Measurements from ENCODE around the gene PRKG1. TPM values are rescaled to one million over a fixed set of nuclear protein-coding genes. Genes with fewer than 3 reads are reported as not detected.

PRKG1 gene
- total RNA-seq, 8 experiments from 2014 or later, result 5.6 to 40.7 (median 6.6) TPM

GRCh38 chr10:52135101-52135500, 1060.8 kb downstream of the PRKG1 start:
- ATAC-seq (replicated peaks in 6 of 8), result no peak
- in situ Hi-C loops (cut with MboI; ENCODE audit: low pct_unique_long_range_greater_than_20kb in 2 of 9, low sequenced_read_pairs in 9 of 9, unreplicated experiment in 9 of 9), result no loop called here
- WGBS, 10 experiments, result 4 to 92% (median 54%) methylated on average over 1 to 2 of the region's 2 CpGs
- Histone ChIP-seq H3K4me3 (no peak overlapping the region), H3K4me1 (replicated peaks in 1 of 2) (peaks cover 0 to 5% of the 10 kb centered on the region in 2 donors), H3K27ac (no peak overlapping the region)

GRCh38 chr10:52136921-52137320, 1062.6 kb downstream of the PRKG1 start:
- in situ Hi-C loops (cut with MboI; ENCODE audit: low pct_unique_long_range_greater_than_20kb in 2 of 9, low sequenced_read_pairs in 9 of 9, unreplicated experiment in 9 of 9), result no loop called here
- Histone ChIP-seq H3K27ac (no peak overlapping the region), H3K4me3 (no peak overlapping the region), H3K4me1 (replicated peaks in 1 of 2) (peaks cover 0 to 5% of the 10 kb centered on the region in 2 donors)
- ATAC-seq (replicated peaks in 6 of 8), result peak in 4 of 8 experiments; percentile 18 to 59 (median 53)
- 24 to 86% (median 56%) methylated on average over 1 to 2 of the region's 2 CpGs; no CpG with 5 or more reads in 2 of the 10 experiments for WGBS, 10 experiments

- no peaks in the 10 kb centered on the region for H3K4me1 ChIP-seq (replicated peaks in 1 of 2)
- no peak overlapping the region for H3K27ac ChIP-seq
- ATAC-seq (replicated peaks in 6 of 8), result no peak
- 67 to 86% methylated on average over 1 of the region's 1 CpG; no CpG with 5 or more reads in 8 of the 10 experiments for WGBS, 10 experiments
- H3K4me3 ChIP-seq, result no peak overlapping the region
- in situ Hi-C loops (cut with MboI; ENCODE audit: low pct_unique_long_range_greater_than_20kb in 2 of 9, low sequenced_read_pairs in 9 of 9, unreplicated experiment in 9 of 9), result no loop called here
Observed at GRCh38 chr10:52143338-52143737, 1069.1 kb downstream of the PRKG1 start.

- WGBS, 10 experiments, result 0 to 60% (median 0%) methylated on average over 1 of the region's 1 CpG; no CpG with 5 or more reads in 3 of the 10 experiments
- in situ Hi-C loops (cut with MboI; ENCODE audit: low pct_unique_long_range_greater_than_20kb in 2 of 9, low sequenced_read_pairs in 9 of 9, unreplicated experiment in 9 of 9), result no loop called here
- ATAC-seq (replicated peaks in 6 of 8), result peak in 3 of 8 experiments; percentile 20 to 69 (median 32)
- H3K4me1 ChIP-seq (replicated peaks in 1 of 2), result no peaks in the 10 kb centered on the region
- no peak overlapping the region for H3K4me3 ChIP-seq
- H3K27ac ChIP-seq, result no peak overlapping the region
Observed at GRCh38 chr10:52145636-52146035, 1071.3 kb downstream of the PRKG1 start.

DNA sequence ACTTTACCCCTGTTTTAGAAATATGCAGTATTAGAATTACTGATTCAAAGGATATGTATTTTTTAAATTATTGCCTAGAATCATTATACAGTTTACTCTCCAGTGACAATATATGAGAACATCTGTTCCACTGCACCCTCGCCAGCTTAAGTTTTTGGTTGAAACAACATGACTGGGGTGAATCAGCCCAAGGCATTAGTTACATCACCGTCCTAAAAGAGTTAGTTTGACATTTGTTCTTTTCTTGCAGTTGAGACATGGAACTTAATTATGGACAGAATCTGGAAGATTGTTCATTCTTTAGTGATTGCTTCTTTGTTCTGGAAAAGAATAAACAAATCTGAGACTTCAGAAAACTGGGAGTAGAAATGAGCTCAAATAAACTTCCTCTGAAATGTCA, 1072.5 kb downstream of the PRKG1 start:
- ATAC-seq (replicated peaks in 6 of 8), result no peak
- Histone ChIP-seq H3K4me1 (replicated peaks in 1 of 2) (no peaks in the 10 kb centered on the region), H3K27ac (no peak overlapping the region), H3K4me3 (no peak overlapping the region)
- WGBS, 10 experiments, result 10 to 88% (median 60%) methylated on average over 1 to 2 of the region's 2 CpGs; no CpG with 5 or more reads in 1 of the 10 experiments
- in situ Hi-C loops (cut with MboI; ENCODE audit: low pct_unique_long_range_greater_than_20kb in 2 of 9, low sequenced_read_pairs in 9 of 9, unreplicated experiment in 9 of 9), result no loop called here

GRCh38 chr10:52170776-52171175, 1096.5 kb downstream of the PRKG1 start:
- in situ Hi-C loops (cut with MboI; ENCODE audit: low pct_unique_long_range_greater_than_20kb in 2 of 9, low sequenced_read_pairs in 9 of 9, unreplicated experiment in 9 of 9), result no loop called here
- Histone ChIP-seq H3K4me1 (replicated peaks in 1 of 2) (no peaks in the 10 kb centered on the region), H3K27ac (no peak overlapping the region), H3K4me3 (no peak overlapping the region)
- 54 to 76% (median 71%) methylated on average over 2 to 4 of the region's 4 CpGs; no CpG with 5 or more reads in 7 of the 10 experiments for WGBS, 10 experiments
- ATAC-seq (replicated peaks in 6 of 8), result peak in 2 of 8 experiments; percentile 17 to 37

DNA sequence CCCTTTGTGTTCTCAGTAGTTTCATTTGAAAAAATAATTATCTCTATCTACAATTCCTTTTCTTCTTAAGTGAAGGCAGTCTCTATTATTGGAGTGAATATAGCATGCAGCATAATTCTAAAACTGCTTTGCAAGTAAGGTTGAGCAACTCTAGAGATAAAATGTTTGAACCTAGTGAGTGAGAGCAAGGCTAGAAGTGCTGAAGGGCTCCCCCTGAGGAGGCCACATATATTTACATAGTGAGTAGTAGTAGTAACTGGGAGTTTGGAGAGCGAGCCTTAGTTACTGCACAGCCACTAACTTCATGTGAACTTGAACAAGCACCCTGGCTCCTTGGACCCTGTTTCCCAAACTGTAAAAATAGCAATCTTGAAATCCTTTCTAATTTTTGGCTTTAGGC, 1098.3 kb downstream of the PRKG1 start:
- in situ Hi-C loops (cut with MboI; ENCODE audit: low pct_unique_long_range_greater_than_20kb in 2 of 9, low sequenced_read_pairs in 9 of 9, unreplicated experiment in 9 of 9), result no loop called here
- 50 to 100% (median 88%) methylated on average over 1 of the region's 1 CpG; no CpG with 5 or more reads in 3 of the 10 experiments for WGBS, 10 experiments
- peak in 2 of 8 experiments; percentile 50 to 52 for ATAC-seq (replicated peaks in 6 of 8)

DNA sequence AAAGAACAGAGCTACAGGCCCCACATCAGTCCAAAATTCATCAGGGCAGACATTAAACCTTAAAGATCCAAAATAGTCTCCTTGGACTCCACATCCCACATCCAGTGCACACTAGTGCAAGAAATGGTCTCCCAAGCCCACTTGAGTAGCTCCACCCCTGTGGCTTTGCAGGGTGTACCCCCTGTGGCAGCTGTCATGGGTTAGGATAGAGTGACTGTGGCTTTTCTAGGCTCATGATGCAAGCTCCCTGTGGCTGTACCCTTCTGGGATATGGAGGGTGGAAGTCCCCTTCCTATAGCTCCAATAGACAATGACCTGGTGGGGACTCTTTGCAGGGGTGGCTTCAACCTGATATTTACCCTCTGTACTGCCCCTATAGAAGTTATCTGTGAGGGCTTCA, 1111.0 kb downstream of the PRKG1 start:
- Histone ChIP-seq H3K27ac (no peak overlapping the region), H3K4me3 (no peak overlapping the region), H3K4me1 (replicated peaks in 1 of 2) (no peaks in the 10 kb centered on the region)
- in situ Hi-C loops (cut with MboI; ENCODE audit: low pct_unique_long_range_greater_than_20kb in 2 of 9, low sequenced_read_pairs in 9 of 9, unreplicated experiment in 9 of 9), result no loop called here
- no peak for ATAC-seq (replicated peaks in 6 of 8)

More for the DNA sequence above, 1098.3 kb downstream of the PRKG1 start:
- no peak overlapping the region for H3K27ac ChIP-seq
- no peak overlapping the region for H3K4me3 ChIP-seq
- no peaks in the 10 kb centered on the region for H3K4me1 ChIP-seq (replicated peaks in 1 of 2)

DNA sequence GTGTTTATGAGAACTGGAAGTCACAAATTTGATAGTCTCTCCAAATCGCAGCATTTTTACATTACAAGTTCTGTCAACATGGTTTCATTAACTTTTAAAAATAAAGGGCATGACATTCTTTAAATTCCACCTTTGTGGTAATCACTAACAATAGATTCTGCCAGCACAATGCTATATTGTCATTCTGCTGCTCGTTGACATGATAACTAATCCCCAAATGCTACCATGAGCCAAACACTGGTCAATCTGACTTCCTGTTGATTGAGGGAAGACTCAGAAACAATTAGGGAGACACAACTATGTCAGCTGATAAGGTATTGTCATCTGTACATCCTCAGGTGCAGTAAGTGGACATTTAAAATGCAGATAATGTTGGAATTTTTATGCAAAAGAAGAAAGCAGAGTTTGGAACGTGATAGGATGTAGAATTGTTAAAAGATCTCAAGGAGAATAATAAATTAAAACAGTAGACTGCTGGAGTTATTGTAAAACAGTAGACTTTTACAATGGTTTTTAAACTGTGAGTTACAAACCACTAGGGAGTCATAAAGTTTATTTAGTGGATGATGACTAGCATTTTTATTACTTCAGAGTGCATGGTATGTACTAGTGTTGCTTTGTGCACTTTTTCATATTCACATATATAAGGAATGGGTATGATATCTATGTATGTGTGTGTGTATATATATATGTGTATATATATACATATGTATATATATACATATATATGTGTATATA, 1113.4 kb downstream of the PRKG1 start:
- ATAC-seq (replicated peaks in 6 of 8), result no peak
- H3K4me3 ChIP-seq, result no peak overlapping the region
- no peaks in the 10 kb centered on the region for H3K4me1 ChIP-seq (replicated peaks in 1 of 2)
- in situ Hi-C loops (cut with MboI; ENCODE audit: low pct_unique_long_range_greater_than_20kb in 2 of 9, low sequenced_read_pairs in 9 of 9, unreplicated experiment in 9 of 9), result no loop called here
- no peak overlapping the region for H3K27ac ChIP-seq
- WGBS, 10 experiments, result 10 to 63% (median 54%) methylated on average over 1 to 3 of the region's 3 CpGs

- in situ Hi-C loops (cut with MboI; ENCODE audit: low pct_unique_long_range_greater_than_20kb in 2 of 9, low sequenced_read_pairs in 9 of 9, unreplicated experiment in 9 of 9), result no loop called here
- H3K27ac ChIP-seq, result no peak overlapping the region
- WGBS, 10 experiments, result 50 to 100% (median 90%) methylated on average over 1 to 3 of the region's 5 CpGs; no CpG with 5 or more reads in 3 of the 10 experiments
- H3K4me1 ChIP-seq (replicated peaks in 1 of 2), result no peaks in the 10 kb centered on the region
- no peak for ATAC-seq (replicated peaks in 6 of 8)
- H3K4me3 ChIP-seq, result no peak overlapping the region
Observed at GRCh38 chr10:52191049-52191448, 1116.8 kb downstream of the PRKG1 start.

GRCh38 chr10:52194191-52194590, 1119.9 kb downstream of the PRKG1 start:
- in situ Hi-C loops (cut with MboI; ENCODE audit: low pct_unique_long_range_greater_than_20kb in 2 of 9, low sequenced_read_pairs in 9 of 9, unreplicated experiment in 9 of 9), result no loop called here
- ATAC-seq (replicated peaks in 6 of 8), result no peak
- WGBS, 10 experiments, result 65 to 98% (median 85%) methylated on average over 1 to 3 of the region's 3 CpGs
- Histone ChIP-seq H3K4me3 (no peak overlapping the region), H3K4me1 (replicated peaks in 1 of 2) (no peaks in the 10 kb centered on the region), H3K27ac (no peak overlapping the region)

- Histone ChIP-seq H3K4me3 (no peak overlapping the region), H3K4me1 (replicated peaks in 1 of 2) (no peaks in the 10 kb centered on the region), H3K27ac (no peak overlapping the region)
- ATAC-seq (replicated peaks in 6 of 8), result no peak
- in situ Hi-C loops (cut with MboI; ENCODE audit: low pct_unique_long_range_greater_than_20kb in 2 of 9, low sequenced_read_pairs in 9 of 9, unreplicated experiment in 9 of 9), result no loop called here
Observed at GRCh38 chr10:52194716-52195115, 1120.4 kb downstream of the PRKG1 start.

- no peak overlapping the region for H3K27ac ChIP-seq
- ATAC-seq (replicated peaks in 6 of 8), result no peak
- 19 to 100% (median 89%) methylated on average over 1 to 3 of the region's 3 CpGs for WGBS, 10 experiments
- no peak overlapping the region for H3K4me3 ChIP-seq
- in situ Hi-C loops (cut with MboI; ENCODE audit: low pct_unique_long_range_greater_than_20kb in 2 of 9, low sequenced_read_pairs in 9 of 9, unreplicated experiment in 9 of 9), result no loop called here
- no peaks in the 10 kb centered on the region for H3K4me1 ChIP-seq (replicated peaks in 1 of 2)
Observed at GRCh38 chr10:52197098-52197497, 1122.8 kb downstream of the PRKG1 start.

DNA sequence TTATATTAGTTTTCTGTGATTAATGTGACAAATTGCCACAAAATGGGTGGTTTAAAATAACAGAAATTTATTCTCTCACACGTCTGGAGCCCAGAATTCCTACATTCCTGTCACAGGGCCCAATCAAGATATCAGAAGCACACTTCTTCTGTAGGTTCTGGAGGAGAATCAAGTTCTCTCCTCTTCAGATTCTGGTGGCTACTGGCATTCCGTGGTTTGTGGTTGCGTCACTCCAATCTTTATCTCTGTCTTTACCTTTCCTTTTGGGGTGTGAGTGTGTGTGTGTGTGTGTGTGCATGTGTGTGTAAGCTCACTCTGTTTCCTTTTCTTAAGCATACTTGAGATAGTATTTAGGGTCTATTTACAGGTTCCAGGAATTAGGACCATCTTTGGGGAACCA, 1124.3 kb downstream of the PRKG1 start:
- ATAC-seq (replicated peaks in 6 of 8), result no peak
- Histone ChIP-seq H3K4me1 (replicated peaks in 1 of 2) (no peaks in the 10 kb centered on the region), H3K4me3 (no peak overlapping the region), H3K27ac (no peak overlapping the region)
- WGBS, 10 experiments, result 0 to 83% (median 63%) methylated on average over 1 to 3 of the region's 3 CpGs; no CpG with 5 or more reads in 3 of the 10 experiments
- in situ Hi-C loops (cut with MboI; ENCODE audit: low pct_unique_long_range_greater_than_20kb in 2 of 9, low sequenced_read_pairs in 9 of 9, unreplicated experiment in 9 of 9), result no loop called here
